Urinary bladder (tissue), 4 donors: ENCODE results near the gene SSB. TPM values are rescaled to one million over a fixed set of nuclear protein-coding genes. Genes with fewer than 3 reads are reported as not detected.

ENCODE experiments used
- DNase-seq: peaks from one replicate; pipeline ENCODE4 v3.0.0-alpha.2; 2015; ENCODE audit errors: extremely low spot score
- H3K27ac ChIP-seq: one replicate; pipeline ENCODE4 v1.5.1; 2013; ENCODE audit warnings: low read depth, mild to moderate bottlenecking, moderate library complexity
- H3K36me3 ChIP-seq: one replicate; pipeline ENCODE4 v1.6.1; 2013; ENCODE audit warnings: mild to moderate bottlenecking, moderate library complexity; ENCODE audit not compliant: insufficient read depth
- H3K4me1 ChIP-seq: one replicate; pipeline ENCODE4 v1.6.1; 2013; ENCODE audit warnings: mild to moderate bottlenecking, moderate library complexity; ENCODE audit not compliant: insufficient read depth
- H3K4me3 ChIP-seq: one replicate; pipeline ENCODE4 v1.5.1; 2013; ENCODE audit warnings: low read depth, low read length
- WGBS: extraction: QIAGEN DNeasy Blood & Tissue Kit; methylation state at CpG from one replicate; pipeline ENCODE4 v1.1.7; 2013; 5-methylcytosine and 5-hydroxymethylcytosine counted together
- polyA plus RNA-seq: library from polyadenylated mRNA; stranded (reverse); fragments of 200-250 nt; gene quantifications from one replicate; pipeline ENCODE4 v1.2.3, GENCODE V29; 2013
- total RNA-seq: library from RNA; depleted of rRNA; stranded (reverse); fragments of >200 nt; gene quantifications from one replicate; pipeline ENCODE4 v1.2.3, GENCODE V29; 2014
- donor health status: healthy with polysubstance abuse.
- donor health status: healthy.

SSB gene
- total and polyA plus RNA-seq, 2 donors: 91.4 to 100 TPM

DNA sequence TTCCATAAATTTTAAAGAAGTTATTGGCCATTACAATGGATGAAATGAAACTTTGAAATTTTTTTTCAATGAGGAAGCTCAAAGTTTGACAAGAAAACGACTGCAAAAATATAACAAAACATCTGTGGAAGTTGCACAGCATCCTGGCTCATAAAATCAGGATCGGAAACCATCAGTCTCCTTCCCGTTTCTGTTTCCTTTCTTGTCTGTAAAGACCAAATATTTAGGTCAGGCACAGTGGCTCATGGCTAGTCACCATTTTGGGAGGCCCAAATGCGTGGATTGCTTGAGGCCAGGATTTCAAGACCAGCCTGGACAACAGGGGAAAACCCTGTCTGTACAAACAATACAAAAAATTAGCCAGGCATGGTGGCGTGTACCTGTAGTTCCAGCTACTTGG is 27.6 kb upstream of the SSB start:
- Histone ChIP-seq H3K27ac (no peak overlapping the region), H3K36me3 (no peaks in the 10 kb centered on the region), H3K4me1 (no peaks in the 10 kb centered on the region), H3K4me3 (no peak overlapping the region)
- WGBS: 78% methylated on average over 5 of the region's 5 CpGs
- no peak for DNase-seq

DNA sequence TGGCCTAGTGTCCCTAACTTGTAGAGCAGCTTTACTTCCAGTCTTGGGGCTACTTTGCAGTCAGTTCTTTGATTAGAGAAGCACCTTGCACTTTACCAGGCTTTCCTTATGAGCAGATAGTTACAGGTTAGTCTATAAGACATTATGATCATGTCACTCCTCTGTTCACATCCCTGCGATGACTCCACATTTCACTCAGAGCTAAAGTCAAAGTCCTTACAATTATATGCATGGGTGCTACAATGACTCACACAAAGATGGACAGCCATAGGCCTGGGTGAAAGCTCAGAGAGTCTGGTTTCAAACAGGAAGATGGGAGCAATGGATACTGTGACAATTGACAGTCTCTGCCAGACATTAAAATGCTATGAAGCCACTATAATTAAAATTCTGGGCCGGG is 27.1 kb upstream of the SSB start:
- WGBS: 94% methylated on average over 2 of the region's 2 CpGs
- no peaks in the 10 kb centered on the region for H3K4me1 ChIP-seq
- no peaks in the 10 kb centered on the region for H3K36me3 ChIP-seq
- no peak overlapping the region for H3K4me3 ChIP-seq
- no peak for DNase-seq
- no peak overlapping the region for H3K27ac ChIP-seq

DNA sequence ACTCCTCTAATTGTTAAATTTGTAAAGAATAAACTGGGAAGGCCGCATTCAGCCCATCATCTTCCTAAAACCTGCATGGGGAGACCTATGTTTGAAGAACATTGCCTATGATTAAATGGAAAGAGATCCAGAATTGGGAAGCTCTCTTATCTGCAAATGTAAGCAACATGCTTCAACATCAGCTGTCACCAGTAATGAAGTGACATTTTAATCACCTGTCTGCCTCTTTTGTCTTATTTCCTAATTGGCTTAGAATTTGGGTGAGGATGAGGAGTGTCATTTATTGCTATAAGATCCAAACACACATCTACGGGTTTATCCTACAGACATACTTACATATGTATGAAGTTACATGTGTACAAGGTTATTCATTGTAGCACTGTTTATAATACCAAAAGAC is 26.0 kb upstream of the SSB start:
- no peak for DNase-seq
- Histone ChIP-seq H3K36me3 (no peaks in the 10 kb centered on the region), H3K4me3 (no peak overlapping the region), H3K27ac (no peak overlapping the region), H3K4me1 (no peaks in the 10 kb centered on the region)
- 63% methylated on average over 2 of the region's 2 CpGs for whole genome bisulfite sequencing

DNA sequence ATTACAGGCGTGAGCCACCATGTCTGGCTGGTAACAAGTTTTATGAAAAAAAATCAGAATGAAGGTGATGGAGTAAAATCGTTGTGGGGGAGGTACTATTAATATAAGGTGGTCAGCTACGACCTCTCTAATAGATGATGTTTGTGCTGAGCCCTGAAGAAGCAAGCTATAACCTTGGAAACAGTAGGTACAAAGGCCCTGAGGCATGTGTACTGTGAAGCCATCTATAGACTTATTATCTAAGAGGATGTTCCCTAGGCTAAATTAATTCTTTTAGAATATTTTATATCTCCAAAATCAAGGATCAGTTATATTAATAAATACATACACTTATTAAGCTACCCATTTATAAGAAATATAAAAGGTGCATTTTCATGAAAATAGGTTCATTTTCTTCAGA is 23.3 kb upstream of the SSB start:
- no peak overlapping the region for H3K27ac ChIP-seq
- H3K4me1 ChIP-seq: no peaks in the 10 kb centered on the region
- no peak for DNase-seq
- no peak overlapping the region for H3K4me3 ChIP-seq
- no peaks in the 10 kb centered on the region for H3K36me3 ChIP-seq
- 92% methylated on average over 3 of the region's 3 CpGs for WGBS

DNA sequence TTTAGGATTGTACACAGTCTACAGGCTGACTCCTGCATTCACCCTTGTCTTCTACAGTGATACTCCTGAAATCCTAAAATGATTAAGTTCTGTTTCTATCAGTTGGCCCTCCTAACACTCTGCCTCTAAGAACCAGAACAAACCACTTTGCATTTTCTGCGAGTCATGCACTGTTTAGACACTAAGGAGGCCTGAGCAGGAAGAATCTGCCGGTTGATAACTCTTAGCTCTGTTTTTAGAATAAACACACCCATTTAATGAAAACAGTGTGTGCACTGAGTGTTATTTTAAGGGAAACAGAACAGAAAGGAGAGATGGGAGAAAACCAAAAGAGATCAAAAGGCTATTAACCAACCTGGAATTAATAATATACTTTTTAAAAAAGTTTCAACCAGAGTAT is 22.9 kb upstream of the SSB start:
- no peak overlapping the region for H3K27ac ChIP-seq
- 16% methylated on average over 2 of the region's 2 CpGs for WGBS

DNA sequence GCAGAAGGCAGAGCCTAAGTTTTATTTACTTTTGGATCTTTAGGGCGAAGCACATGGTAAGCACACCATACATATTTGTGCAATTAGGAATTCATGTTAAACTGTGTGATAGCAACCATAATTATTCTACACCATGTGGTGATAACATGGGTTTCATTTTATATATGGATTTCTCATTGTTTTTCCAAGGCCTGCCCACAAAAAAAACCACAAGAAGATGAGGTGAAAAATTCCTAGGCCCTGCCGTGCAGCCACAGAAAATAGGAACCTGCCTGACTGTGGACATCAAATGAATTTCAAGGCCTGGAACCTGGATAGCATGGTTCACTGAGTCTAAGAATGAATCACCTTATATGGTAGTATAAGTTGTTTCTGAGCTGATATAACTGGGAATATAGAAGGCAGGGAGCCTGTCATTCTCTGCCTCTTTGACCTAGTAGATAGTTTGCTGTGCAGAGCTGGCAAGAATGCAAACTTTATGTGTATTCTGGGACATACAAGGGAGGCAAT is 22.4 kb upstream of the SSB start:
- no peak overlapping the region for H3K27ac ChIP-seq
- H3K4me1 ChIP-seq: no peaks in the 10 kb centered on the region
- DNase-seq: no peak
- H3K36me3 ChIP-seq: no peaks in the 10 kb centered on the region
- WGBS: 43% methylated on average over 2 of the region's 2 CpGs
- H3K4me3 ChIP-seq: no peak overlapping the region

More for the DNA sequence above, 22.9 kb upstream of the SSB start:
- no peaks in the 10 kb centered on the region for H3K4me1 ChIP-seq
- H3K4me3 ChIP-seq: no peak overlapping the region
- no peaks in the 10 kb centered on the region for H3K36me3 ChIP-seq
- no peak for DNase-seq

DNA sequence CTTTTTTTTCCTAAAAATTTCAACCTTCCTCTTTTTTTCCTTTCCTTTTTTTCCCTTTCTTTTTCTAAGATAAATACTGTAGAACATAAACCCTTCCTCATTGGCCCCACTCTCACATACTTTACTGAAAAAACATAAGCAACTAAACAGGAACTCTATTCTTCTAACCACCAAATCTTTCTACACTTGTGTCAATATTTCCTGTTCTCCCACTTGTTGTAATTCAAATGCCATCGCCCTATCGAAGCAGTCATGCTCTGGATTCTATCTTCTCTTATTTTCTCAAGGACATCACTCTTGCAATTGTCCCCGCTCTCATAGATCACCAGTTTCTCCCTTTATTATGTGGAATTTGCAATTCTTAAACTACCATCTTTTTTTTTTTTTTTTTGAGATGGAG is 20.2 kb upstream of the SSB start:
- no peak for DNase-seq
- Histone ChIP-seq H3K27ac (no peak overlapping the region), H3K4me3 (no peak overlapping the region), H3K36me3 (no peaks in the 10 kb centered on the region), H3K4me1 (no peaks in the 10 kb centered on the region)
- 90% methylated on average over 3 of the region's 3 CpGs for WGBS

DNA sequence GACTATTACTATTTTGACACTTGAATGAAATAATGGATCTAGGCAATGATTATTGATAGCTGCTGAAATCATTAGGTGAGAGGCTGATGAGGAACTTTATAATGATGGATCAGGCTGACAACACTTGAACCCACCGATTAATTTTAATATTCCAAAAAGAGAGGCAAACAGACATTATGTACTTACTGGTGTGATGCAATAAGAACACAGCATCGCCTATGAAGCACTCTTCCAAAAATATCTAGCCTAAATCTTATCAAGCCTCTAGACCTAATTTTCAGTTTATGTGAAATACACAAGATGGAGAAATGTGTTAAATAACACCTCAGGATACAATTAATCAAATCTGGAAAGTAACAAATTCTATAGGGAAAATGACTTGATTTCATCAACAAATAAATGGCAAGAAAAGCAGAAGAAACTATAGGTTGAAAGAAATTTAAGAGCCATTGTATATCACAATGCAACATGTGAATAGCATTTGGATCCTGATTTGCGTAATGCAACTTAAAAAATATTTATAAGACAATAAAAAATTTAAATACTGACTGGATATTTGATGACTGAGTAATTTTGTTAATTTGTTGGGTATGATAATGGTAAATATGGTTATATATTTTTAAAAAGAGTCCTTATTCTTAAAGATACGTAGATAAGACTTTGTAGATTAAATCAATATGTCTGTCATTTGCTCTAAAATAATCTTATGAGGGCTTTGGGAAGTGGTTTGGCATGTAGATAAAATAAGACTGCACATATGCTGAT is 17.2 kb upstream of the SSB start:
- Histone ChIP-seq H3K4me1 (no peaks in the 10 kb centered on the region), H3K36me3 (no peaks in the 10 kb centered on the region), H3K4me3 (no peak overlapping the region), H3K27ac (no peak overlapping the region)
- 93% methylated on average over 4 of the region's 4 CpGs for WGBS
- DNase-seq: no peak

DNA sequence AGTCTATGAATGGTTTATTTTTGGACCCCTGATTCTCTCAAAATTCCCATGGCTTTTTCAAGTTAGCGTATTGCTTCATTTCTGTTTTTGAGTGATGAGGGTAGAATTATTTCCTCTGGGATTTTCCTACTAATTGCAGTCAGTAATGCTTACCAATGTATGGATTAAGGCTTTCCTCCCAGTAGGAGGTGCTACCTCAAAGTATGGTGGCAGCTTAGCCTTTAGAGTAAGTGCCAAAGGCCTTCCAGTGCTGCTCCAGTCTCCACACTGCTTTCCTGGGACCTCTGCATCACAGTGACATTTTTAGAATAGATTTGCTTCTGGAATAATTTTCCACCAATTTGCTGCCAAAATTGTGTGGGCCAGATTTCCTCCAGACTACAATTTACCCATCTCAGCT is 16.2 kb upstream of the SSB start:
- Histone ChIP-seq H3K36me3 (no peaks in the 10 kb centered on the region), H3K4me1 (no peaks in the 10 kb centered on the region), H3K27ac (no peak overlapping the region), H3K4me3 (no peak overlapping the region)
- DNase-seq: no peak
- 97% methylated on average over 1 of the region's 1 CpG for WGBS

DNA sequence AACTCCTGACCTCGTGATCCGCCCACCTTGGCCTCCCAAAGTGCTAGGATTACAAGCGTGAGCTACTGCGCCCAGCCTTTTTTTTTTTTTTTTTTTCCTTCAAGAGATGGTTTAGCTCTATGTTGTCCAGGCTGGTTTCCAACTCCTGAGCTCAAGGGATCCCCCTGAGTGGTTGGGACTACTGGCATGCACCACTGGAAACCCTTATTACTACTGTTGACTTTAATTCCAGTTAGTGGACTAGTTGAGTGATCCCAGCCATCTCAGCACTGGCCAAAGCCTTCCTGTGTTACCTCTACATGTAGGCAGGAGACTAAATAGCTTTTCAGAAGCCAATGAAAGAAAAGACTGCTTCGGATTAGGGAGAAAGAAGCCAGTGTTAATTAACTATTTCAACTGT is 8.1 kb upstream of the SSB start:
- no peak overlapping the region for H3K27ac ChIP-seq
- 83% methylated on average over 5 of the region's 5 CpGs for WGBS
- DNase-seq: no peak
- no peaks in the 10 kb centered on the region for H3K4me1 ChIP-seq
- H3K4me3 ChIP-seq: no peak overlapping the region
- H3K36me3 ChIP-seq: no peaks in the 10 kb centered on the region

DNA sequence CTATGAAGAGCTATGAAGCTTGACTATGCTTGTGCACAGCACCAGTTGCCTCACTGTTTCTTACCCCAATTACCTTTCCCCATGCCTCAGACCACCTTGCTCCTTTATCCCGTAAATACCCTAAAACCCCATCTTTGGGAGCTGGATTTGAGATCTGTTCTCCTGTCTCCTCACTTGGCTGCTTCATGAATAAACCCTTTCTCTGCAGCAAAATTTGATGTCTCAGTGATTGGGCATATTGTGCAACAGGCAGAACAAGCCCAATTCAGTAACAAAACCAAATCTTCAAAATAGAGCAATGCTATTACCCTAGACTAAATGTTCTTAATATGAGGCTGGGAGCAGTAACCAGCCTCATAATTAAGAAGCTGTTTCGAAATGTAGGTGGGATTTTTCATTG is 3.5 kb upstream of the SSB start:
- 92% methylated on average over 2 of the region's 2 CpGs for WGBS
- Histone ChIP-seq H3K36me3 (no peaks in the 10 kb centered on the region), H3K27ac (no peak overlapping the region), H3K4me1 (no peaks in the 10 kb centered on the region), H3K4me3 (no peak overlapping the region)
- no peak for DNase-seq

DNA sequence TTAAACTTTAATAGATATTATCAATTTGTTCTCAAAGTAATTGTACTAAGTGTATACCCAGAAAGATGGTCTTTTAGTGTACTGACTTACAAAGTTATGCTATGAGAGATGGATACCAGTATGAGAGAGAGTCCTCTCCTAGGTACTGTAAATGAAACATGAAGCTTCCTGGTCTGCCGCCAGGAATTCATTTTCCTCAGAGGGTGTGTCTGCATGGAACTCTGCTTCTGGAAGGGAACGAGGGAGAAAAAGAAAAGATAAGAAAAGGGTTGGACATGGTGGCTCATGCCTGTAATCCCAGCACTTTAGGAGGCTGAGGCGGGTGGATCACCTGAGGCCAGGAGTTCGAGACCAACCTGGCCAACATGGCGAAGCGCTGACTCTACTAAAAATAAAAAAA is 2.2 kb upstream of the SSB start:
- DNase-seq: no peak
- Histone ChIP-seq H3K4me3 (no peak overlapping the region), H3K27ac (no peak overlapping the region), H3K36me3 (no peaks in the 10 kb centered on the region), H3K4me1 (no peaks in the 10 kb centered on the region)
- WGBS: 76% methylated on average over 6 of the region's 6 CpGs

DNA sequence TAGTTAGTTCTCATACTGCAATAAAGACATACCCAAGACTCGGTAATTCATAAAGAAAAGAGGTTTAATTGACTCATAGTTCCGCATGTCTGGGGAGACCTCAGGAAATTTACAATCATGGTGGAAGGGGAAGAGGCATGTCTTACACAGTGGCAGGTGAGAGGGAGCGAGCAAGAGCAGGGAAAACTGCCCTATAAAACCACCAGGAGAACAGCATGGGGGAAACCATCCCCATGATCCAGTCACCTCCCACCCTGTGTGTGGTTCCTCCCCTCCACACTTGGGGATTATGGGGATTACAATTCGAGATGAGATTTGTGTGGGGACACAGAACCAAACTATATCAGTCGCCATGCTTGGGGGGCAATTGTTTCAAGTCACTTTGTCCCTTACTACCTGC is 1.1 kb upstream of the SSB start:
- 84% methylated on average over 5 of the region's 5 CpGs for WGBS
- H3K27ac ChIP-seq: no peak overlapping the region
- H3K4me3 ChIP-seq: no peak overlapping the region
- no peak for DNase-seq
- H3K4me1 ChIP-seq: no peaks in the 10 kb centered on the region
- H3K36me3 ChIP-seq: peaks cover 3% of the 10 kb centered on the region

DNA sequence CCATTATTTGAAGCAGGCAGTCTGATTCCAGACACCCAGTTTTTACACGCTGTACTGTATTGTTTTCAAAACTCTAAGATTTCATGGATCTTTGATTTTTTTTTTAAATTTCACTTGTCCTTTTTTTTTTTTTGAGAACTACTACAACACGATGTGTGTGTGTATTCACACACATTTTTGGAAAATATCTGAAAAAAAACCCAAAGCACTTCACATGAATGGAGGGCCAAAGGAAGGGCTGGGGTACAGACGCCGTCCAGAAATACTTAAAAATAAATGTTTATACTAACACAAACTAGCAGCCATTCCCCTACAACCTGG is 314 bp upstream of the SSB start:
- DNase-seq: no peak
- 8% methylated on average over 4 of the region's 4 CpGs for WGBS
- Histone ChIP-seq H3K36me3 (peaks cover 3% of the 10 kb centered on the region), H3K4me3 (peak overlapping the region; percentile 96), H3K27ac (no peak overlapping the region), H3K4me1 (no peaks in the 10 kb centered on the region)

DNA sequence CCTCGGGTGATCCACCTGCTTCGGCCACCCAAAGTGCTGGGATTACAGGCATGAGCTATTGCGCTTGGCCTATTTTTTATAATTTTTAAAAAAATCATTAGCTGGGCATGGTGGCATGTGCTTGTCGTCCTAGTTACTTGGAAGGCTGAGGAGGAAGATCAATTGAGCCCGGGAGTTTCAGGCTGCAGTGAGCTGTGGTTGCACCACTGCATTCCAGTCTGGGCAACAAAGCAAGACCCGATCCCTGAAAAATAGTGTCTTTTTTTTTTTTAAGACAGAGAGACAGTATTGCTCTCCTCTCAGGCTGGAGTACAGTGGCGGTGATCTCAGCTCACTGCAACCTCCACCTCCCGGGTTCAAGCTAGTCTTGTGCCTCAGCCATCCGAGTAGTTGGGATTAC is 4.8 kb downstream of the SSB start:
- DNase-seq: no peak
- peaks cover 6% of the 10 kb centered on the region for H3K36me3 ChIP-seq
- 92% methylated on average over 9 of the region's 9 CpGs for WGBS

More for the DNA sequence above, 4.8 kb downstream of the SSB start:
- H3K4me3 ChIP-seq: no peak overlapping the region
- H3K4me1 ChIP-seq: no peaks in the 10 kb centered on the region
- H3K27ac ChIP-seq: no peak overlapping the region
